GM19035 (cell line): ENCODE measurements around the gene LTBP1.
A peak's percentile ranks its signal among the peaks of the same experiment; 100 is the strongest.
"Not testable (repeated sequence)": the region's sequence is repeated elsewhere in the genome, so short reads cannot be mapped to it uniquely, and the experiment has no call there.

Source experiments
- ATAC-seq: cut with Tn5 transposase; IDR thresholded peaks from one replicate; pipeline ENCODE4 v1.9.1; 2021; ENCODE audit not compliant: unreplicated experiment

LTBP1 gene

GRCh38 chr2:33333433-33333832, 386.7 kb downstream of the LTBP1 start:
- ATAC-seq, result no peak

- ATAC-seq, result no peak
Observed at GRCh38 chr2:33334083-33334482, 387.3 kb downstream of the LTBP1 start.

GRCh38 chr2:33335516-33335915, 388.8 kb downstream of the LTBP1 start:
- no peak for ATAC-seq

DNA sequence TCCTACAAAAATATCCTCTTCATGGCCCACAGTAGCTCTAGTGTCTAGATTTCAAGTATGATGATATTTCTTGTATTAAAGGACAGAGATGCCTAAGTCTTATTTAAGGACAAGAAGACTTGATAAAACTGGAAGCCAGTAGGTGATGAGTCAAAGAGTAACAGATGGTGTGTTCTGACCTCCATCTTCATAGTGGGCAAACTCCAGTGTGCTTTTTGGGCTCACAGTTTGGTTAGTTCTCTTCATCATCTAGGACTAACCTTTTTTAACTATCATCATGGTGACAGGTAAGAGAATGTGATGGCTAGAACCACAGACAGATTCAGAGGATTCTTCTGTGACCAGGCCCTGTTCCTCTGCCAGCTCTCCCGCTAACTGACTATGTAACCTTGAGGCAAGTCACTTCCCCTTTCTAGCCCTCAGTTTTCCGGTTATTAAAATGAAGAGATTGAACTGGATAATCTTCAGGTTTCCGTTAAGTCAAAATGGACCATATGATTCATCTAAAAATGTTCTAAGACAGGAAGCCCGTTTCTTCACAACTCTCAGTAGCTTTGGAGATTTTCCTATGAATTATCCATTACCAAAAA, 389.4 kb downstream of the LTBP1 start:
- ATAC-seq, result peak; percentile 59

- ATAC-seq, result no peak
Observed at GRCh38 chr2:33337385-33337960, 390.7 kb downstream of the LTBP1 start.

DNA sequence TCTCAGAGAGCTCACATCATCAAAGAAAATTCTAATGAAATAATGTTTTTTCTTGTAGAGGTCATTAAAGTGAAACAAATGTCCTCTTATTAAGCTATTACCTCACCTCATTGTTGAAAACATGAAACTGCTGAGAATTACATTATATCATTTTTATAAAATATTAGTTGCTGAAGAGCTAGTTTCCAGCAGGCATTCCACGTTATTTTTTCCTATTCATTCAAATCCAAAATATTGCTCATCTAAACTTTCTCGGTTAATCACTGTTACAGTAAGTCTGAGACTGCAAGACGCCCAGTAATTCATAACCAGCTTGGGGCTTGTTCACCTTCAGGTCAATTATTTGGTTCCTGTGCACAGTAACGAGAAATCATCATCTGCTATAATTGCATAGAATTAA, 391.2 kb downstream of the LTBP1 start:
- no peak for ATAC-seq

DNA sequence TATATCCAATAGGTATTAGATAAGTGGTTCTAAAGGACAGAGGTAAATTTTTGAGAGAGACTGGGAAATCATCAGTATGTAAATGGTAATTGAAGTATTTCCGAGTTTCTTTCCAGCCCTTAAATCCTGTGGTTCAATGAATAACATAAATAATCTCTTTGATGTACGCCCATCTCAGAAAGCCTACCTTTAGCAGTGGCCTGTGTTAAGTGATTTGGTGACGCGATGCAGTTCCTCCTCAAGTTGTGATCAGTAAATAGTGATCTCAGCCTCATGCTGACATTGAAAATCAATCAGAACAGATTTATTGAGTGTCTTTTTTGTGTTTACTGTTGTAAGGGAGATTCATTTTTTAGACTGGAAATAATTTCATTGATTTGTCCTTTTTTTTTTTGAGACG, 392.5 kb downstream of the LTBP1 start:
- no peak for ATAC-seq

DNA sequence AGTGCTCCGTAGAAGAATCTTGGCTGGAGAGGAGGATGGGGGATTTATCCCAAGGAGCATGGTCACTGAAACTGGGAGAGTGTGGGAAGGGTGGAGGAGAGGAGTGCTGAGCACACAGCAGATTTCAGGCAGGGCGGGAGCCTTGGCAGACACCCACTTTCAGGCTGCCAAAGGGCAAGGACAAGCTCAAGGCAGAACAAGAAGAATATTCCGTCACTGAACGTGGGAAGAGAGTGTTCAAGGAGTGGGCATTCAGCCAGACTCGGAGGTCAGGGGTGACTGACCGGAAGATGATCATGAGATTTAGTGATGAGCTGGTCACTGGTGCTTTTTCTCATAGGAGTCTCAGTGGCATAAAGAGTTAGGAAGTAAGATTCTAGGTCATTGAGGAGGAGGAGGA, 393.5 kb downstream of the LTBP1 start:
- ATAC-seq, result no peak

DNA sequence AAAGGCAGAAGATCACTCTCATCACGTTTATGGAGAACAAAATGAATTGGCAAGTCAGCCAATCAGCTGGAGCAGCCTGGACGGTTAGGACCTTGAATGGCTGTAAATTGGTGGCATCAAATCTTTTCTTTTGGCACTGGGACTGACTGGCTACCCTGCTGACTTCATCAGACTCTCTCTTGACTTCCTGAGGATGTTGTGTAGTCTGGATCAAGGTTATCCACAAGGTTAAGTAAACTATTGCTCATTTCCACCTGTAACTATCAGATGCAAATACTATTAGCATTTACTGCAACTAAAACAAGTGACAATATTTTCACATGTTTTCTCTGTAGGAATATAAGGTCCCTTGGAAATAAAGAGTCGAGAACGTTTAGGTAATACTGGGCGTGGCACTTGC, 395.4 kb downstream of the LTBP1 start:
- ATAC-seq, result no peak

- no peak for ATAC-seq
Observed at GRCh38 chr2:33342705-33343104, 396.0 kb downstream of the LTBP1 start.

DNA sequence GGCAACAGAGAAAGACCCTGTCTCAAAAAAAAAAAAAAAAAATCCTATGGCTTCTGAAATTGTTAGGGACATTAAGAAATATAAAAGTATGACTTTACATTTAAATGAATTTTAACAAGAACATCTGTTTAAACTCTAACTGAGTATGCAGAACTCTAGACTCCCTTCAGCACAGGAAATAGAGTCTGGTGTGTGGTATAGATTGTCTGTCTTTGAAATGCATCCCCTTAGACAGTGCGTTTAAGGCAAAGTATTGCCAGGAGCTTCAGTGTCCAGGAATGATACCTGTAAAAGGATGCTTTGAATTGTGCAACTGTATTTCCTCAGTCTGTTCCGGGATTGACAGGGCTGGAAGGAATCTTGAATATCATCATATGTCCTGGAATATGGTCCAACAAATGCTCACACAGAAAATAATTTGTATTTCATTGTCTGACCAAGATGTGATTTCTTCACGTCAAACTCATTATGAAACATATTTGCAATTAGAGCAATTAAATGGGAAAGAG, 396.7 kb downstream of the LTBP1 start:
- ATAC-seq, result no peak

DNA sequence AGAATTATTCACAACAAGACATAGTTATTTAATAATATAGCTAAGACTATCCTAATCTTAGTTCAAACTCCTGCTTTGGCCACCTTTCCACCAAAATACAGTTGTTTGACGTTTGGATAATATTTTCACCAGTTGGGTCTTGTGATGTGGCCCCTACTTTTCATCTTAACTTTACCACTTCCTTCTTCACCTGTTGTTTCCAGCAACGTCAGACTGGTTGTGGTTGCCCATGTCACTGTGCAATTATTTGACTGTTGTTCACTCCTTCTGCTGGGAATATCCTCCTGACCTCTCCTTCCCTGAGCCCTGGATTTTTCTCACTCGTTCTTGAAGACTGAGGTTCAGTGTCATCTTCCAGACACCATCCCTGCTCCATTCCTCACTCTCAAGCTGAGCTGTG, 397.5 kb downstream of the LTBP1 start:
- ATAC-seq, result no peak

- ATAC-seq, result no peak
Observed at GRCh38 chr2:33347856-33348255, 401.1 kb downstream of the LTBP1 start.

GRCh38 chr2:33350632-33351031, 403.9 kb downstream of the LTBP1 start:
- no peak for ATAC-seq

DNA sequence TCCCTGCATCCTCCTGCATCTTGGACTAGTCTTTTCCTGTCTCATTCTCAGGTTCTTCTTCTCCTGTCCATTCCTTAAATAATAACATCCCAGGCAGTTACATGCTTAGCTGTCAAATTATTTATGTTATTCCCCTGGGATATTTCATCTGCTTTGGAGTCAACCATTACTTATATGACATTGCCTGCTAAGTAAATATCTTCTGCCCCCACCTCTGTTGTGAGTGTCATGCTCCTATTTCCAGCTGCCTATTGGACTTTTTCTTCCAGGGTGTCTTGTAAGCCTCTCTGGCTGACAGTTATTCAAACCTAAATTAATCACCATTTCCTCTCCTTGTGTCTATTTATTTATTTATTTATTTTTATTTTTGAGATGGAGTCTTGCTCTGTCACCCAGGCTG, 405.0 kb downstream of the LTBP1 start:
- ATAC-seq, result no peak

- ATAC-seq, result no peak
Observed at GRCh38 chr2:33354981-33355380, 408.2 kb downstream of the LTBP1 start.

DNA sequence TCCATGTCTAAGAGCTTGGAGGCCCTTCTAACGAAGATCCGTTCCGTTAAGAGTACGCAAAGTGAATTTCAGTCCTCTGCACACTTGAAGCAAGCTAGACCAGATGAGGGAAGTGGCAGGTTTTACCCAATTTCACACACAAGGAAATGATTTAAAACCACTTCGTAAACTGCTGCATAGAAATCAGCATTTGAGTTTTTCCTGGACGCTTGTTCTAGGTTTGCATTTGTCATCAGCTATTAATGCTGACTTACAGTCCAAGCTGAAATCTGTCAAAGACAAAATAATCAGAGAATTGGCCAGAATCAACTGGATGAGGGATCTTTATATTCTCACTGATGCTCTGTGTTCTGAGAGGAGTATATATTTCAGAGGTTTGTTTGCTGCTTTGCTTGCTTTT, 412.1 kb downstream of the LTBP1 start:
- no peak for ATAC-seq

DNA sequence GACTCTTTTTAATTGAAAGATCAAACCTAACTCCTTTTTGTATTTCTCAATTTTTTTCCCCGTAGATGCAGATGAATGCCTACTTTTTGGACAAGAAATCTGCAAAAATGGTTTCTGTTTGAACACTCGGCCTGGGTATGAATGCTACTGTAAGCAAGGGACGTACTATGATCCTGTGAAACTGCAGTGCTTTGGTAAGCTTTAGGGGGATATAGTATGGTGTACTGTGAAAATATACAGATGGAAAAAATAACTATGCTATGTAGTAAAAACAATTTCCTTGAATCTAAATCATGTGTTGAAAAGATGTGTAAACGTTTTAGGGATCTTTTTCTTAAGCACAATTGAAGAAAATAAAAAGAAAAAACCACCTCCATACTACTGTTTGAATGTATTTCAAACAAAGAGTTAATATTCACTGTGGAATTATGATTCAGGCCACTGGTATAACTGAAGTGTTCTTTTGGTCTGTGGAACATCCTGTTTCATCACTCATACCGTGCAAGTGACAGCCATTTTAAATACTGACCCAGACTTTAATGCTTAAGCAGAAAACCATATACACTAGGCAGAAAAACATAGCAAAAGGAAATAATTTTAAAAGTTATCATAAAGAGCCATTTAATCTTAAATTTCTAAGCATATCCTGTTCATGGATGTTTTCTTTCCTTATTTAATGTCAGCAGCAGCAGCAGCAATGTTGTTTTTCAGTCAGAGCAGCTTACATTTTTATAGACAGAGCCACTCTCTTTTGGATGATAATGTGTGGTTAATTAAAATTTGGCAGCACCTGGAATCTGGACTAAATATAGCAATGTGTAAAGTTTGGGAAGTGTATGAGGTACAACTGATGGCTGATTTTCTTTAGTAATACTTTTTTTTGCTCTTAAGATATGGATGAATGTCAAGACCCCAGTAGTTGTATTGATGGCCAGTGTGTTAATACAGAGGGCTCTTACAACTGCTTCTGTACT, 416.9 kb downstream of the LTBP1 start:
- no peak for ATAC-seq

GRCh38 chr2:33365264-33365970, 418.7 kb downstream of the LTBP1 start:
- no peak for ATAC-seq

DNA sequence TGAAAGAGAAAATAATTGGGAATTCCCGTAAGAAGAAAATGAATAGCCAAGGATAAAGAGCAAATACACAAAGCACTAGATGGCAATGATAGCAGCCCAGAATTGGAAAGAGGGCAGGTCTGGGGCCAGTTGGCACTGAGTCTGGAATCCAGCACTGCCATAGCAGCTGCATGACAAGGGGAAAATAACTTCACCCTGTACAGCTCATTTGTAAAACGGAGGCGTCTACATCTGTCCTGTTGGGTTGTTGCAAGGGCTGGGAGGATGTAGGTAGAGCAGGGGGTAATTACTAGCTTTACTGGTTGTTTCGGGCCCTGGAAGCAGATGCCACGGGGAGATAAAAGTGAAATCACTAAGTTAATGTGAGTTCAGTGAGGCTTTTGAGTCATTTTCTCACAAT, 419.7 kb downstream of the LTBP1 start:
- no peak for ATAC-seq

GRCh38 chr2:33368524-33368923, 421.8 kb downstream of the LTBP1 start:
- not testable (repeated sequence) for ATAC-seq
